ENCODE data around the gene PARD6G. TPM values are rescaled to one million over a fixed set of nuclear protein-coding genes. Genes with fewer than 3 reads are reported as not detected.

PARD6G gene
- total and polyA plus RNA-seq, 2 experiments from 2014 or later, result 8.0 to 8.7 TPM

DNA sequence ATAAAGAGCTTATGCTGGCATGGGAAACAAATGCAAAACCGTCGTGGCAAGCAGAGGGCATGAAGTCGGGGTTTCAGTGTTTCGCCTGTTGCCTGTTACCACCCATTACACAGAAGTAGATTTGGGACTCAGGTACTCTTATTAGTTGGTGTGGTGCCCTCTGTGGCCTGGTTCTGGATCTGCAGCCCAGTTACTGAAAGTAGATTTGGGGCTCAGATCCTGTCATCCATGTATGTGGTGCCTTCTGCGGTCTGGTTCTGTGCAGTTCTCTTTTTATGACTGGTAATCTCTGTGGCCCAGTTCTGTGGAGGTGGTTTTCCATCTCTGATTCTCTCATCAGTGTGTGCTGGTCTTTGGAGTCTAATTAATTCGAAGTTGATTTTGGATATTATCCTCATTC is 93.0 kb downstream of the PARD6G start:
- Histone ChIP-seq H3K27ac (no peak overlapping the region), H3K27me3 (no peaks in the 10 kb centered on the region), H3K4me1 (ENCODE audit: low read depth) (no peaks in the 10 kb centered on the region), H3K9me3 (ENCODE audit: low read depth) (no peaks in the 10 kb centered on the region), H3K36me3 (no peaks in the 10 kb centered on the region), H3K4me3 (no peak overlapping the region)
- TF ChIP-seq, protein P1, sequence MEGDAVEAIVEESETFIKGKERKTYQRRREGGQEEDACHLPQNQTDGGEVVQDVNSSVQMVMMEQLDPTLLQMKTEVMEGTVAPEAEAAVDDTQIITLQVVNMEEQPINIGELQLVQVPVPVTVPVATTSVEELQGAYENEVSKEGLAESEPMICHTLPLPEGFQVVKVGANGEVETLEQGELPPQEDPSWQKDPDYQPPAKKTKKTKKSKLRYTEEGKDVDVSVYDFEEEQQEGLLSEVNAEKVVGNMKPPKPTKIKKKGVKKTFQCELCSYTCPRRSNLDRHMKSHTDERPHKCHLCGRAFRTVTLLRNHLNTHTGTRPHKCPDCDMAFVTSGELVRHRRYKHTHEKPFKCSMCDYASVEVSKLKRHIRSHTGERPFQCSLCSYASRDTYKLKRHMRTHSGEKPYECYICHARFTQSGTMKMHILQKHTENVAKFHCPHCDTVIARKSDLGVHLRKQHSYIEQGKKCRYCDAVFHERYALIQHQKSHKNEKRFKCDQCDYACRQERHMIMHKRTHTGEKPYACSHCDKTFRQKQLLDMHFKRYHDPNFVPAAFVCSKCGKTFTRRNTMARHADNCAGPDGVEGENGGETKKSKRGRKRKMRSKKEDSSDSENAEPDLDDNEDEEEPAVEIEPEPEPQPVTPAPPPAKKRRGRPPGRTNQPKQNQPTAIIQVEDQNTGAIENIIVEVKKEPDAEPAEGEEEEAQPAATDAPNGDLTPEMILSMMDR (IDR thresholded peaks at IDR 0.05; ENCODE audit: low read depth, low read length), result peak; percentile 52
- peak in 1 of 2 donors; percentile 38 for DNase-seq (ENCODE audit: low read depth in 1 of 2, low spot score in 1 of 2)

- Histone ChIP-seq H3K27me3 (no peaks in the 10 kb centered on the region), H3K4me1 (ENCODE audit: low read depth) (no peaks in the 10 kb centered on the region), H3K4me3 (no peak overlapping the region), H3K36me3 (no peaks in the 10 kb centered on the region), H3K9me3 (ENCODE audit: low read depth) (no peaks in the 10 kb centered on the region), H3K27ac (no peak overlapping the region)
- DNase-seq (ENCODE audit: low read depth in 1 of 2, low spot score in 1 of 2), result no peak
- TF ChIP-seq, protein P1 (IDR thresholded peaks at IDR 0.05; ENCODE audit: low read depth, low read length), result no peak
These were observed 97.6 kb downstream of the PARD6G start for GRCh38 chr18:80149667-80150066.

DNA sequence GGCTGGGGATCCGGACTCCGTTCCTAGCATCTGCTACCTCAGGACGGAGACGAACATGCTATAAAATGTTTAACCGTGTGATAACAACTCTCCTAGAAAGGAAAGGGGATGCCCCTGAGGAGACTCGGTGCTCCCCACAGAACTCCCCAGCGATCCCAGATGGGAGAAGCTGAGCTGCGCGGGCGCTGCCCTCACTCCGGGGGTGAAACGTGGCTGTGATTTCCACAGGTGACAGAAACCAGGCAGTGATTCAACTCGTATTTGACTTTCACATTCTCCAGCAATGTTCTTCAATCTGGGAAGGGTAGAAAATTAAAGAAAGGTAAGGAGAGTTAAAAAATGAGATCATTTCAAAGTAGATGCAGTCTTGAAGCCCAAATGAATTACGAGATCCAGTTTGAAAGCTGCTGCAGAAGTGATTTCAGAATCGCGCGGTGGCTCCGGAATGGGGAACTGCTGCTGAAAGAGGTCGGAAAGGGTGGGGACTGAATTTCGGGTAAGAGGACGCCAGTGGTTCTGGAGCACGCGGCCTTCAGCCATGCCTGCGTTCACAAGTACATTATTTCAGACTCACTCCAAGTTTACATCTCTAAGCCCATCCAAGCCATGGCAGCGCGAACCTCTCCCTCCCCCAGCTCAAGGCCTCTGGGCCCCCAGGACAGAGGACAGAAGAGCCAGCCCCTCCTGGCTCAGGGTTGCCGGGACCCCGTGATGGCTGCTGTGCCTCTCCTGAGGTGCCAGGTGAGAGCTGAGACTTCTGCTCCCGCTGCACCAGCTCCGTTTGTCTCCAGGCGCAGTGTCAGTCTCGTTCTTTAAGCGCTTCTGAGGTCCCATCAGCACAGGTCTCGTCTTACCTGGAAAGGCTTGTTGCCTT is 98.8 kb downstream of the PARD6G start:
- no peak overlapping the region for H3K27ac ChIP-seq
- H3K9me3 ChIP-seq (ENCODE audit: low read depth), result no peaks in the 10 kb centered on the region
- no peak overlapping the region for H3K4me3 ChIP-seq
- no peaks in the 10 kb centered on the region for H3K4me1 ChIP-seq (ENCODE audit: low read depth)
- no peaks in the 10 kb centered on the region for H3K36me3 ChIP-seq
- H3K27me3 ChIP-seq, result no peaks in the 10 kb centered on the region
- DNase-seq (ENCODE audit: low read depth in 1 of 2, low spot score in 1 of 2), result peak in 1 of 2 donors; percentile 23
- TF ChIP-seq, protein P1 (IDR thresholded peaks at IDR 0.05; ENCODE audit: low read depth, low read length), result no peak

- no peak overlapping the region for H3K27ac ChIP-seq
- H3K9me3 ChIP-seq (ENCODE audit: low read depth), result no peaks in the 10 kb centered on the region
- DNase-seq (ENCODE audit: low read depth in 1 of 2, low spot score in 1 of 2), result peak; percentile 55 to 80
- peak overlapping the region; percentile 38 for H3K4me3 ChIP-seq
- H3K4me1 ChIP-seq (ENCODE audit: low read depth), result no peaks in the 10 kb centered on the region
- H3K27me3 ChIP-seq, result no peaks in the 10 kb centered on the region
- no peaks in the 10 kb centered on the region for H3K36me3 ChIP-seq
- TF ChIP-seq, protein P1 (IDR thresholded peaks at IDR 0.05; ENCODE audit: low read depth, low read length), result no peak
These were observed 99.6 kb downstream of the PARD6G start for GRCh38 chr18:80147418-80148325.

DNA sequence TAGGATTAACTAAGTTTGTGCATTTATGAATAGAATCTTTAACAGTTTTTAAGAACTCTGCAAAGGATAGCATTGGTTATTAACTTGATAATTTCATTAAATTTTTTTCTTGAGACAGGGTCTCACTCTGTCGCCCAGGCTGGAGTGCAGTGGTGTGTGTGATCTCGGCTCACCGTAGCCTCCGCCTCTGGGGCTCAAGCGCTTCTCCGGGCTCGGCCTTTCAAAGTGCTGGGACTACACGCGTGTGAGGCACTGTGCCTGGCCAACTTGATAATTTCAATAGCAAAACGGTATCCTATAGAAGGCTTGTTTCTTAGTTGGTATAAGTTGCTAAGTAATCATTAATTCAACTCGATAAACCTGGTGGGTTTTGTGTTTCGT is 100.3 kb downstream of the PARD6G start:
- Histone ChIP-seq H3K9me3 (ENCODE audit: low read depth) (no peaks in the 10 kb centered on the region), H3K4me1 (ENCODE audit: low read depth) (no peaks in the 10 kb centered on the region), H3K4me3 (peak overlapping the region; percentile 38), H3K36me3 (no peaks in the 10 kb centered on the region), H3K27me3 (no peaks in the 10 kb centered on the region), H3K27ac (no peak overlapping the region)
- DNase-seq (ENCODE audit: low read depth in 1 of 2, low spot score in 1 of 2), result peak in 1 of 2 donors; percentile 21
- TF ChIP-seq, protein P1 (IDR thresholded peaks at IDR 0.05; ENCODE audit: low read depth, low read length), result no peak

Data from cardiac muscle cell (in vitro differentiated cells and primary cell).